ENCODE results near the gene DEPP1.

DEPP1 gene

GRCh38 chr10:44978213-44978569 is 418 bp downstream of the DEPP1 start:
- no peak for DNase-seq

GRCh38 chr10:44977287-44978212 is 1.1 kb downstream of the DEPP1 start:
- no peak for DNase-seq

DNA sequence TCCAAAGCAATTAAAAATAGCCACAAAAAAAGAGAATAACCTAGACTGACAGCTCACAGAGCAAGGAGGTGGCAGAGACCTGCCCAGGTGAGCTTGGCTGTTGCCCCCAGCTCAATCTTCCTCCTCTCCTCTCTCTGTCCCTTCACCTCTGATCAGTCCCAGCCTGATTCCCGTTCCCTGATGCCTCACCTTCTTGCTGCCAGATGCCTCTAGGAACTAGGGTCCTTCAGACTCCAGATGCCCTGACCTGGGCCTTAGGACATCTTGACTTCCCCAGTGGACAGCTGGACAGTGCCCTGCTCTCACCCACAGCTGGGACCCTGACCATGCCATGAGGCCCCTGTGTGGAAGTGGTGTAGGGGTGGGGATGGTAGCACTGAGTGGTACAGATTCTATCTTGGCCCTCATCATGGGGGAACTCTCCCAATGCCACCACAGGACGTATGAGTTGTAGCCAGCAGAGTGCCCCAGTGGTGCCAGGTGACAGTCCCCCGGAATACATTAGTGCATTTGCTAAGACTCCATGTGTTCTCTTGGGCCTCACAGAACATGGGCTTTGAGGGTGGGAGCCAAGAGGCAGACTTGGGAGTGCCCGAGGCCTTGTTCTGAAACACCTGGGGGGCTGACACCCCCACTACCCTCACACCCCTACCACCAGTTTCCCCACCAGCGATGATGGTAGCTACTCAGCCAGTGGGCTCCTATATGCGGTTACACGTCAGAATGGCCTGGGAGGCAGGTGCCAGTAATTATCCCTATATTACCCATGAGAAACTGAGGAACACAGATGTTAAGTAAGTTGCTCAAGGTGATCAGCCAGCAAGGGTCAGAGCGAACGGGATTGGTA is 2.0 kb downstream of the DEPP1 start:
- no peak for DNase-seq

DNA sequence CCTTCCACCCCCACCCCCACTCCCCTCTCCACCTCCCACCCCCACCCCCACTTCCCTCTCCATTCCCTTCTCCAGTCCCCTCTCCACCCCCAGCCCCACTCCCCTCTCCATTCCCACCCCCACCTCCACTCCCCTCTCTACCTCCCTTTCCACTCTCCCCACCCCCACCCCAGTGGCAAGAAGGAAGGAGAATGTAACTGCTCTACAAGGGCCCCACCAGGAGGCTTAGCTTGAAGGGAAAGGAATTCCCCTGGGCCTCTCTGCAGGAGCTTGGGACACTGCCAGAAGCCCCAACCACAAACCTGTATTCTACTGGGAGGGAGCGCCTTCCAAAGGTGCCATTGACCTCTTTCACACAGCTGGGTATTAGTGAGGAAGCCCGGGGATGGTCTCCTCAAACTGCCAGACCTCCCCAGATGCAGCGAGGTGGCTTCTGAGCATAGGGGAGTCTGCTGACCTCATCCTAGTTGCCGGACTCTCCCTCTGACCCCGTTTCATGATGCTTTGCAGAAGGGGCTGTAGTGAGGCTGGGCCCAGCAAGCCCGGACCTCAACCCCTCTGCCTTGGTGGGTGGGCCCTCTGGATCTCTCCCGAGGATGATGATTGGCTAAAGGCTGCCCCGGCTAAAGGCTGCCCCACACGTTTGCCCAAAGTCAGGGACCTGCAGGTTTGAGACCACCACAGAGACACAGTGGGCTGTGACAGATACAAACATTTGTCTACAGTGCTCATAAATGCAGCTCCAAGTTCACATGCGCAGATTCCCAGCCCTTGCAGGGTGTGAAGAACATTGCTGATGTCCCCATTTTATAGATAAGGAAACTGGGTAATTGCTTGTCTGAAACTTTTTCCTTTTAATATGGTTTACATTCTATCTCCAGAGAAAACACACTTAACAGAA is 2.9 kb downstream of the DEPP1 start:
- DNase-seq, result no peak

- DNase-seq, result peak; percentile 49
Measured at GRCh38 chr10:44974628-44975430, 3.8 kb downstream of the DEPP1 start.

DNA sequence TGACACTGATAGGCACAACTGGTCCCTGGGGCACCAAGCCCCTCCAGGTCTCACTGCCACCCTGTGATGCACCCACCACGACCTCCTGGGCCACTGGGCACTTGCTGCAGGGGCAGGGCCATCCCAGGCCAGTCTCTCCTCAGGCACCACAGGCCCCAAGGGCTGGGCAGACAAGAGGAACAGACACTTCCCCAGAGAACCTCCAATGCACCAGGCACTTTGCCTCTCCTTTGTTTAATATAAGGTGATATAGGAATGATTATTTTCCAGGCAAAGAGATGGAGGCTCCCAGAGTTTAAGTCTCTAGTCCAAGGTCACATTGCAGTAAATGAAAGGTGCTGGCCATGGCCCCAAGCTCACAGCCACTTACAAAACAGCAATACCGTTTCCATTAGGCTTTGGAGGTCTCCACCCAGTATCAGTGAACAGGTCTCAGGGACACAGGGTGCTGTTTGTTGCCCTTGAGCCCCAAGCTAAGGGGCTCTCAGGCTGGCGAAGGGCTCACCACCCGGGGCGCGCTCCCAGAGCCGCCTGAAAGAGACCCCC is 4.5 kb downstream of the DEPP1 start:
- no peak for DNase-seq

DNA sequence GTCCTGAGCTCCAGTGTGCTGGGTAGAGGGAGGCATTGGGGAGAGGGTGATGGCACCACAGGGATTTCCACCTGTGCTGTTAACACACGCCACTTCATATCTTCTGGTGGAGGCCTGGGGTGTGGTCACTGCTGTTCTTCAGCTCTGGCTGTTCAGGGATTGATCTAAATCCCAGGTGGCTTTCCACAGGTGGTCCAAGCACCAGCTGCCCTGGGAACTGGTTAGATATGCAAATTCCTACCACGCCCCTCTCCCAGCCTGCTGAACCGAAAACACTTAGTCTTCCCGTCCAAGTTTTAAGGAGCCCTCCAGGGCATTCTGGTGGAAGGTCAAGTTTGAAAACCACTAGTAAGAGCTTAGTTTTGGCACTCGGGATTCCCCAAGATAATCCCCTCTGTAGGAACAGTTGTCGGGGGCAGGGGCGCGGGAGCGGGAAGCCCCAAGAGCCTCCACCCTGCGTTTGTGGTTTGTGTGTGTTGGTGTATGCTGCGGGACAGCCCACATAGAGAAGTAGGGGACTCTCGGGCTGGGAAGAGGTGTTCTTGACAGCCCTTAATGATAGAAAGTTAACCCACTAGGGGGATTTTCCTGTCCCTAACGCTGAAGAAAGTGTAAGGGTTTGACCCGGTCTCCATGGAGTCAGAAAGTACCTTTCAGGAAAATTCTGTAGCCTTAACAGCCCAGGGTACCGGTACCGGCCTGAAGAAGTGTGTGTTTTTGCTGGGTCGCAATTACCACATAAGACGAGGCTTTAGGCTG is 5.1 kb downstream of the DEPP1 start:
- DNase-seq, result no peak

- DNase-seq, result no peak
Measured at GRCh38 chr10:44972874-44973306, 5.7 kb downstream of the DEPP1 start.

- no peak for DNase-seq
Measured at GRCh38 chr10:44971935-44972757, 6.5 kb downstream of the DEPP1 start.

GRCh38 chr10:44971434-44971833 is 7.2 kb downstream of the DEPP1 start:
- no peak for DNase-seq

DNA sequence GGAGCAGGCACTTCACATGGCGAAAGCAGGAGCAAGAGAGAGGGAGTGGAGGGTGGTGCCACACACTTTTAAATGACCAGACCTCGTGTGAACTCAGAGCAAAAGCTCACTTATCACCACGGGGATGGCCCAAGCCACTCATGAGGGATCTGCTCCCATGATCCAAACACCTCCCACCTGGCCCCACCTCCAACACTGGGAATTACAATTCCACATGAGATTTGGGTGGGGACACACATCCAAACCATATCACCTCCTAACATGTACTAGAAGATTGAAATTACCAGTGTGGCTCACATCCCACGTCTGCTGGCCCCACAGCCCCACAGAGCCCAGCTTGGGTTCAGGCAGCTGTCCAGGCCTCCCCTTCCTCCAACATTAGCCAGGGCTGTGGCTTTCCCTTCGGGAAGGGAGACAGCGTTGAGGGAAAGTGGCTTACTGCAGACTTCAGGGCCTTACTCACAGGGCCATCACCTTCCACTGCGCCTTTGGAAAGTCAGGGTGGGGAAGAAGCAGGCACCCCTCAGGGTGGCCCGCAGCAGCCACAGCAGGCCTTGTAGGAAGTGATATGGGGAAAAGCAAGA is 7.7 kb downstream of the DEPP1 start:
- no peak for DNase-seq

DNA sequence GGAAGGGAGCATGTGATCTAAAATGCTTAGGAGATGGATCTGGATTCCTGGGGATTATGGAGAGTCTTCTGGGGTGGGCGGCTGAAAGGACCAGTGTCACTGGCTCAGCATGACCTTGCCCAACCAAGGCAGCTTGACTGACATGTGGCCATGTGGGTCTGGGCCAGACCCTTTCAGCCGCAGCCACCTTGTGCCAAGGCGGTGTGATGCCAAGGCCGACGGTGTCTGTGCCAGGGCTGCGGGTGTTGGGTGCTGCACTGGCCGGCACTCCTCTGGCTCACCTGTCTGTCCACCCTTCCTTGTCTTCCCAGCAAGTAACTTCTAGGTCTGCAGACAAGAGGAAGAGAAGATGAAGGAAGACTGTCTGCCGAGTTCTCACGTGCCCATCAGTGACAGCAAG is 8.8 kb downstream of the DEPP1 start:
- no peak for DNase-seq

DNA sequence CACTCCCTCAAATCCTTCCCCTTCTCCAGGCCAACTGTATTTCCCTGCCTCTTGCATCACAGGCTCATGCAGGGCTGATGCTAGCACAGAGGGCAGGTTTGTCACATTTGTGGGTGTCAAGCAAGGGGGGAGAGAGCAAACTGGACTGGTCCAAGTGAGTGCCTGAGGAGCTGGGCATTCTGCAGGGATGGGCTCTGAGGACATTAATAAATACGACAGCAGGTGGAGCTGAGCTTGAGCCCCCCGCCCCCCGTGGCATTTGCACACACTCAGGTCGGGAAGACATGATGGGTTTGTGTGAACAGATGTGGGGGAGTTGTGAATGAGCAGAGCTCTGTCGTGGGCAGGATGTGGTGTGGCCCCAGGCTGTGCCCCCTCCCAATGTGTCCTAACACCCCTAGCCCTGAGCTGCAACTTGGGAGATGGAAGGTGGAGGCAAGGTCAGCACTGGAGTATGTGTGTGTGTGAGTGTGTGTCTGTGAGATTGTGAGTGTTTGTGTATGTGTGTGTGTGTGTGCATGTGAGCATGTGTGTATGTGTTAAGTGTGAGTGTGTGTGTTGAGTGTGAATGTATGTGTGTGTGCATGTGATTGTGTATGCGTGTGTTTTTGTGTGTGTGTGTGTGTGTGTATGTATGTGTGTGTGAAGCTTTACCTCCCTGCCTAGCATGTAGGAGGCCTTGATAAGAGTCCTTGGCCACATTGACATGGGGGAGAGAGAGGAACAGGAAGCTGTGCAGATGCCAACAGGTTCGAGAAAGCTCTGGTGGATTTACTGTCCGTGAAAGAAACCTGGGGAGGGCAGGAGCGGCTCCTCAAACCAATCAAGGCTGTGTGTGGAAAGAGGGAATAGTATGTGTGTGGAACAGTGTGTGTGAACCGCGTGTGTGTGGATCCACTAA is 9.9 kb downstream of the DEPP1 start:
- no peak for DNase-seq

- no peak for DNase-seq
Measured at GRCh38 chr10:44968091-44968490, 10.5 kb downstream of the DEPP1 start.

DNA sequence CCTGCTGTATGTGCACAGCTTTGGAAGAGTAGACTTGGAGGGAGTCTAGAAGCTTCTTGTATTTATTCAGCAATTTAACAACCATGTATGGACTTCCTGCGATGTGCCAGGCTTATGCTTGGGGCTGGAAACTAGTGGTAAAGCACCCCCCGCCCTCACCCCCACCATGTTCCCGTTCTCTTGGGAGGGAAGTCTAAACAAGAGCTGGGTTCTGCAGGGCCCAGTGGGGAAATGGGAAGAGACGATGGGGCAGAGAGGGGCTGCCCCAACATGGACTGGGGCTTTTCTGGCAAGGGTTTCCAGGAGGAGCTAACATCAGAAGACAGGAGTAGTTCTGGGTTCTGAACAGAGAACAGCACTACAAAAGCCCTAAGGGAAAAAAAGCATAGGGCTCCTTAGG is 11.0 kb downstream of the DEPP1 start:
- no peak for DNase-seq

DNA sequence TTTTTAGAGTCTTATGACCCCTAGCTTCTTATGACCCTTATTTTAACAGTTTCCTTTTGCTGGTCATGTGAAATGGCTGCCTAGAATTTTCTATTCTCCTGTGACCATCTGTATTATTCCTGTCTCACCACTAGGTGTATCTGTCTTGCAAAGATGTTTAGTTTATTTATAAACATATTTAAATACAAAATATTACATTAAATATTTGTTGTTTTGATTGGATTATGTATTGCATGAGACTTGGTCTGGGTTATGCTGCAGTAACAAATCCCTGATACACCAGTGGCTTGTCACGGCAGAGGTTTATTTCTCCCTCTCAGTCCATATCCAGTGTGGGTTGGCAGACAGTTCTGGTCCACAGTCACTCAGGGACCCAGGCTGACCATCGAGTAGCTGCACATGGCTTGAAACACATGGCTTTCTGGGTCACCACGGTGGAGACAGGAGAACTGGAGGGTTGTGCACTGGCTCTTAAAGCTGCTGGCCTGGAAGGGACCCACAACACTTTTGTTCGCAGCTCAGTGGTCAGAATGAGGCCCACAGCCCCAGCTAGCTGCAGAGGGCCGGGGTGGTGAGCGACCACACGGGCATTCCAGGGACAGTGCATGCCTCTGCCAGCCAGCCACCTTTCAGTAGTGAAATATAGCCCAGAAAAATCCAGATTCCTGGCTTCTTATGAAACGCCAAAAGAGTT is 11.6 kb downstream of the DEPP1 start:
- no peak for DNase-seq

DNA sequence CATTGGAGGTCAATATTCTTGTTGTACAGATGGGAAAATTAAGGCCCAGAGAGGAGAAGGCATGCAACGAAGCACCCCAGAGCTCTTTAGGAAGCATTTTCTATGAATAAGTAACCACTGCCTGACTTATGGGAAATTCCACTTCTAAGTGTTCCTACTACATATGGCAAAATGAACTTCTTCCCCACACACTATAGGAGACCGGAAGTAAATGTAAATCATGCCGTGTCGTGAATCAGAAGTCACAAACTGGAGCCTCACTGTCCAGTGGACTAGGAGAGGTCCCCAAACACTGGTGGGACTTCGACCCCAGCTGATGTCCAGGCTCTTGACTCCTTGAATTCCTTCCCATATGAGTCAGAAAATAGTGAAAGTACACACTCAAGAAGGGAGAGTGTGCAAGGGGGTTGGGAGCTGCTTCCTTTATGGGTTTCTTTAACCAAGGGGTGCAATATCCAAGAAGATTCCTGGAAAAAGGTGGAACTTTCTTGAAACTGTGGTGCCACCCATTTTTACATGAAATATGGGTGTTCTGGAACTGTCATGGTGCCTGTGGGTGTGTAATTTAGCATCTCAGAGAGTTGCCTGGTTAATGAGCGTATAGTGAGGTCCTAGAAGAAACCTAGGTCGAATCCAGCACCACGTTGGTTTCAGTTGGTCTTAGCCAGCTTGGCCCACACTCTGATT is 12.3 kb downstream of the DEPP1 start:
- DNase-seq, result no peak
